ENCODE results near the gene TTLL5. TPM values are rescaled to one million over a fixed set of nuclear protein-coding genes. Genes with fewer than 3 reads are reported as not detected.

TTLL5 gene
- total and polyA plus RNA-seq, 10 of the 15 experiments (the other 5 are each of a cell fraction or from before 2014, with no cell fraction given) = 3.2 to 25.9 (median 13.8) TPM

DNA sequence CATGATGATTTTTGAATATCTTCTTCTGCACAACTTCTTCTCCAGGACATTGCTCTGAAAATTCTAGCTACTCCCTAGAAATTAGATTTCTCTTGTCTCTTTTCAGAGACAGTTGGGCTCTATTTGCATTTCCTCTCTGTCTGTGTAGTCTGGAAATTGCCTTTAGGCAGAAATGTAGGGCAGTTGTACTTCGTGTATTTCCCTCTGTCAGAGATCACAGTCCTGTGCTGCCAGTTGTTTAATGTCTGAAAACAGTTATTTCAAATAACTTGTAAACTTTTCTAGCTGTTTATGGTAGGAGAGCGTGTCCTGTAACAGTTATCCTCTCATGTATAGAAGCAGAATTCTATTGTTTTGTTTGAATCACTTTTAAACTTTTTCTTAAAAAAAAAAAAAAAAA is 86.9 kb downstream of the TTLL5 start:
- Histone ChIP-seq H4K20me1 (ENCODE audit: control insufficient read depth, insufficient read depth) (no peaks in the 10 kb centered on the region), H3K4me3 (no peak overlapping the region), H3K36me3 (ENCODE audit: control insufficient read depth in 2 of 2, insufficient read depth in 2 of 2, low read length in 1 of 2) (peaks cover 0 to 22% of the 10 kb centered on the region in 2 experiments; a peak in 2 of 4 replicates), H2AFZ (ENCODE audit: control insufficient read depth, low read depth, low read length) (no peak overlapping the region), H3K9ac (ENCODE audit: control insufficient read depth, insufficient read depth, low read length) (no peak overlapping the region), H3K4me2 (ENCODE audit: control insufficient read depth, insufficient read depth) (no peak overlapping the region), H3K4me1 (ENCODE audit: control insufficient read depth, insufficient read depth, low read length) (no peaks in the 10 kb centered on the region), H3K27ac (ENCODE audit: control insufficient read depth, insufficient read depth) (no peak overlapping the region), H3K27me3 (replicated peaks in 1 of 2; ENCODE audit: control insufficient read depth in 2 of 2, insufficient read depth in 2 of 2, low read length in 1 of 2) (no peaks in the 10 kb centered on the region), H3K79me2 (ENCODE audit: control insufficient read depth, insufficient read depth, low read length) (no peaks in the 10 kb centered on the region), H3K9me3 (replicated peaks; ENCODE audit: control insufficient read depth, insufficient read depth, low read length) (no peaks in the 10 kb centered on the region)
- SMC1A ChIA-PET (ENCODE audit: uncharacterized antibody, unreplicated experiment) = interaction anchor here (1.3 to 1.5 kb wide), 2 partner anchors 9 to 10 kb away, joined by 4 read pairs; no protein-coding TSS in a partner anchor
- intact Hi-C loops (cut with micrococcal nuclease; ENCODE audit: unreplicated experiment) (no loop called here), in situ Hi-C loops (cut with MboI) (no loop called here)
- FAIRE-seq (no peak), DNase-seq (ENCODE audit: low read depth, low spot score) (no peak), ATAC-seq (no peak)
- CTCF ChIA-PET = interaction anchor here (0.6 to 4.7 kb wide), 3 partner anchors 38 to 455 kb away, joined by 3 to 23 read pairs (median 3); no protein-coding TSS in a partner anchor
- 74% methylated on average over 2 of the region's 2 CpGs for WGBS (ENCODE audit: insufficient coverage, insufficient replicate concordance, low lambda C conversion rate, missing lambda C conversion rate)
- POLR2A ChIA-PET = no interaction called here
- no TSS peak for BruUV-seq (replicated peaks)
- TF ChIP-seq PML (IDR thresholded peaks at IDR 0.05; ENCODE audit: low read length) (no peak), SMC3 (IDR thresholded peaks at IDR 0.05; ENCODE audit: borderline replicate concordance, low read length) (no peak), IRF5 (IDR thresholded peaks at IDR 0.05; ENCODE audit: borderline replicate concordance) (no peak), BMI1 (IDR thresholded peaks at IDR 0.05; ENCODE audit: borderline replicate concordance) (no peak), RB1 (IDR thresholded peaks at IDR 0.05; ENCODE audit: borderline replicate concordance) (no peak), NFXL1 (IDR thresholded peaks at IDR 0.05; ENCODE audit: borderline replicate concordance) (no peak), HDGF (IDR thresholded peaks at IDR 0.05) (no peak), ZSCAN29 (IDR thresholded peaks at IDR 0.05) (no peak), ZNF217 (IDR thresholded peaks at IDR 0.05) (no peak), ASH2L (IDR thresholded peaks at IDR 0.05; ENCODE audit: borderline replicate concordance, low read depth) (no peak), CEBPB (IDR thresholded peaks at IDR 0.05; ENCODE audit: borderline replicate concordance in 1 of 2, low read depth in 2 of 2, low read length in 2 of 2) (no peak), TBL1XR1 (IDR thresholded peaks at IDR 0.05; ENCODE audit: low read depth, low read length) (no peak), CBFB (IDR thresholded peaks at IDR 0.05; ENCODE audit: low read depth) (no peak), ESRRA (IDR thresholded peaks at IDR 0.05; ENCODE audit: low read length) (no peak), MTA2 (IDR thresholded peaks at IDR 0.05; ENCODE audit: low read depth) (no peak), TARDBP (IDR thresholded peaks at IDR 0.05; ENCODE audit: borderline replicate concordance) (no peak), STAT3 (IDR thresholded peaks at IDR 0.05; ENCODE audit: low read depth, low read length) (no peak)
- TF ChIP-seq, protein P1, sequence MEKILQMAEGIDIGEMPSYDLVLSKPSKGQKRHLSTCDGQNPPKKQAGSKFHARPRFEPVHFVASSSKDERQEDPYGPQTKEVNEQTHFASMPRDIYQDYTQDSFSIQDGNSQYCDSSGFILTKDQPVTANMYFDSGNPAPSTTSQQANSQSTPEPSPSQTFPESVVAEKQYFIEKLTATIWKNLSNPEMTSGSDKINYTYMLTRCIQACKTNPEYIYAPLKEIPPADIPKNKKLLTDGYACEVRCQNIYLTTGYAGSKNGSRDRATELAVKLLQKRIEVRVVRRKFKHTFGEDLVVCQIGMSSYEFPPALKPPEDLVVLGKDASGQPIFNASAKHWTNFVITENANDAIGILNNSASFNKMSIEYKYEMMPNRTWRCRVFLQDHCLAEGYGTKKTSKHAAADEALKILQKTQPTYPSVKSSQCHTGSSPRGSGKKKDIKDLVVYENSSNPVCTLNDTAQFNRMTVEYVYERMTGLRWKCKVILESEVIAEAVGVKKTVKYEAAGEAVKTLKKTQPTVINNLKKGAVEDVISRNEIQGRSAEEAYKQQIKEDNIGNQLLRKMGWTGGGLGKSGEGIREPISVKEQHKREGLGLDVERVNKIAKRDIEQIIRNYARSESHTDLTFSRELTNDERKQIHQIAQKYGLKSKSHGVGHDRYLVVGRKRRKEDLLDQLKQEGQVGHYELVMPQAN (conservative IDR thresholded peaks at IDR 0.05) = no peak
- RAD21 ChIA-PET (ENCODE audit: unreplicated experiment) = no interaction called here
